Measurements from ENCODE around the gene NUPR2. TPM values are rescaled to one million over a fixed set of nuclear protein-coding genes. Genes with fewer than 3 reads are reported as not detected.
"Not testable (repeated sequence)": the region's sequence is repeated elsewhere in the genome, so short reads cannot be mapped to it uniquely, and the experiment has no call there.

Gene NUPR2, protein sequence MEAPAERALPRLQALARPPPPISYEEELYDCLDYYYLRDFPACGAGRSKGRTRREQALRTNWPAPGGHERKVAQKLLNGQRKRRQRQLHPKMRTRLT
- 1 to 10 TPM in 3 of 4 donors, not detected in 1; 2.0 to 7.5 (median 6.1) TPM for total RNA-seq

DNA sequence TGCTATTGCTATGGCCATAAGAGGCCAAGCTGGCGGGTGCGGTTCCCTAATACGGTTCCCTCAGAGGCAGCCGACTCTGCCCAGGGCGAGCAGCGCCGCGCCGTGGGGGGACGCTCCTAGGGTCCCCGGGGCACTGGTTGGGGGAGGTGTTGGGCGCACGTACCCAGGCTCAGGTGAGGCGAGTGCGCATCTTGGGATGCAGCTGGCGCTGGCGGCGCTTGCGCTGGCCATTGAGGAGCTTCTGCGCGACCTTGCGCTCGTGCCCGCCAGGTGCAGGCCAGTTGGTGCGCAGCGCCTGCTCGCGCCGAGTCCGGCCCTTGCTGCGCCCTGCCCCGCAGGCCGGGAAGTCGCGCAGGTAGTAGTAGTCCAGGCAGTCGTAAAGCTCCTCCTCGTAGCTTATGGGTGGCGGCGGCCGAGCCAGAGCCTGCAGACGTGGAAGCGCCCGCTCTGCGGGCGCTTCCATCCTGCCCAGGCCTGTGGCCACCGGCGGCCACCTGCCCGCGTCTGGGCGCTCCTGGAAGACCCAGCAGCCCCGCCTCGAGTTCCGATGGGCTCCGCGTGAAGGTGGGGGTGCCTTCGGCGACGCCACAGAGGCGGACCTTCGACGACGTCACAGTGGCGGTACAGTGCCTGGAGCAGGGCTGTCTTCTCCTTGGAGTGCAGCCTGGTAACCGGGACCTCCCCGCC, at the start of gene NUPR2:
Gene NUPR2, minus strand, starts transcription at position 566 of the 687 bp plus-strand sequence. Its CDS starts 103 bp downstream, at position 463.
- intact Hi-C loops (cut with DNase I; ENCODE audit: low total_unique reads): no loop called here
- 6 to 14% methylated on average over 11 to 65 of the region's 65 CpGs for WGBS, 2 donors
- no peak for DNase-seq (ENCODE audit: low spot score in 2 of 2)
- H3K4me3 ChIP-seq (ENCODE audit: low read depth, poor library complexity, severe bottlenecking): peak within 1 kb of the TSS; percentile 18
- no peak for TF ChIP-seq POLR2A (IDR thresholded peaks at IDR 0.05)
- TF ChIP-seq, protein P1, sequence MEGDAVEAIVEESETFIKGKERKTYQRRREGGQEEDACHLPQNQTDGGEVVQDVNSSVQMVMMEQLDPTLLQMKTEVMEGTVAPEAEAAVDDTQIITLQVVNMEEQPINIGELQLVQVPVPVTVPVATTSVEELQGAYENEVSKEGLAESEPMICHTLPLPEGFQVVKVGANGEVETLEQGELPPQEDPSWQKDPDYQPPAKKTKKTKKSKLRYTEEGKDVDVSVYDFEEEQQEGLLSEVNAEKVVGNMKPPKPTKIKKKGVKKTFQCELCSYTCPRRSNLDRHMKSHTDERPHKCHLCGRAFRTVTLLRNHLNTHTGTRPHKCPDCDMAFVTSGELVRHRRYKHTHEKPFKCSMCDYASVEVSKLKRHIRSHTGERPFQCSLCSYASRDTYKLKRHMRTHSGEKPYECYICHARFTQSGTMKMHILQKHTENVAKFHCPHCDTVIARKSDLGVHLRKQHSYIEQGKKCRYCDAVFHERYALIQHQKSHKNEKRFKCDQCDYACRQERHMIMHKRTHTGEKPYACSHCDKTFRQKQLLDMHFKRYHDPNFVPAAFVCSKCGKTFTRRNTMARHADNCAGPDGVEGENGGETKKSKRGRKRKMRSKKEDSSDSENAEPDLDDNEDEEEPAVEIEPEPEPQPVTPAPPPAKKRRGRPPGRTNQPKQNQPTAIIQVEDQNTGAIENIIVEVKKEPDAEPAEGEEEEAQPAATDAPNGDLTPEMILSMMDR (IDR thresholded peaks at IDR 0.05): no peak

DNA sequence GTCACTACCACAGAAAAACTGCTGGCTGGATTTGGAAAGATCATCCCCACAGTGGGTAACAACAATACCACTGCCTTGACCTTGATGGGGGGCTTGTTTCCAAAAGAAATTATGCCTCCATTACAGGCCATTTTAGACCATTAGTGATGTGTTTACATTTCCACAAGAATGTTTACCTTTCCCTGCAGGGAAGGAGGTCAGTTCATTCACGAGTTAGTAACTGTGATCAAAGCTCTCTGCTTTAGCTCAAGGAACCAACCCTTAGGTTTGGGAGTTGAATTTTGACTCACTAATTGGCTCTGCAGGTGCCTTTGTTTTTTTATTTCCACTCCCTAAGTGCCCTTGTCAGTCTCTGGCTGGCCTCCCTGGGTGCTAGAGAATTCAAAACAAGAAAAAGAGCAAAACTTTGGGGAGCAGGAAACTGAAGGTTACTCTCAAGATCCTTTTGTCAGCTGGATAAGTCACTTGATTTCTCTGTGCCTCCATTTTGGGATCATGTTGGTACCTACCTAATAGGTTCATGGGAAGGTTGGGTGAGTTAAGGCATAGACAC, 41.1 kb upstream of the NUPR2 start:
- intact Hi-C loops (cut with DNase I; ENCODE audit: low total_unique reads): no loop called here
- no peak overlapping the region for H3K4me3 ChIP-seq (ENCODE audit: low read depth, poor library complexity, severe bottlenecking)
- no peak for DNase-seq (ENCODE audit: low spot score in 2 of 2)
- 0 to 8% methylated on average over 1 of the region's 1 CpG for WGBS, 2 donors
- TF ChIP-seq POLR2A (IDR thresholded peaks at IDR 0.05): no peak
- TF ChIP-seq, protein P1 (IDR thresholded peaks at IDR 0.05): no peak

DNA sequence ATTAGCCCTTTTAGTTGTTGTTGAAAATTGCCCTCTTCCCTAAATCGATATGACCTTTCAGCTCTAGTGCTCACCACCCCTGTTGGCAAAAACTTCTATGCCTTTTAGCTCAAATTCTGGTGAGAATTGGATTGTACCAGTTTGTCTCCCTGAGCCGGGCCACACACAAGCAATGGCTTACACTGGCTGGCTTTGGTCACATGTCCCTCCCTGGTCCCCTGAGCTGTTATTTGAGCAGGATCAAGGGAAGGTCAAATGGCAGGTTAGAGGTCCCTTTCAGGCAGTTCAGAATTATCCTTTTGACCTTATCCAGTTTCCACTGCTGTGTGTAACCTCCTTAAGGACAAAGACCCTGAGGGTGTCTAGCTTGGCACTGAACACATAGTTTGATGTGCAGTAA, 14.8 kb upstream of the NUPR2 start:
- intact Hi-C loops (cut with DNase I; ENCODE audit: low total_unique reads); H3K4me3 ChIP-seq (ENCODE audit: low read depth, poor library complexity, severe bottlenecking); DNase-seq (ENCODE audit: low spot score in 2 of 2): not testable (repeated sequence)
- 63 to 66% methylated on average over 2 of the region's 2 CpGs for WGBS, 2 donors

DNA sequence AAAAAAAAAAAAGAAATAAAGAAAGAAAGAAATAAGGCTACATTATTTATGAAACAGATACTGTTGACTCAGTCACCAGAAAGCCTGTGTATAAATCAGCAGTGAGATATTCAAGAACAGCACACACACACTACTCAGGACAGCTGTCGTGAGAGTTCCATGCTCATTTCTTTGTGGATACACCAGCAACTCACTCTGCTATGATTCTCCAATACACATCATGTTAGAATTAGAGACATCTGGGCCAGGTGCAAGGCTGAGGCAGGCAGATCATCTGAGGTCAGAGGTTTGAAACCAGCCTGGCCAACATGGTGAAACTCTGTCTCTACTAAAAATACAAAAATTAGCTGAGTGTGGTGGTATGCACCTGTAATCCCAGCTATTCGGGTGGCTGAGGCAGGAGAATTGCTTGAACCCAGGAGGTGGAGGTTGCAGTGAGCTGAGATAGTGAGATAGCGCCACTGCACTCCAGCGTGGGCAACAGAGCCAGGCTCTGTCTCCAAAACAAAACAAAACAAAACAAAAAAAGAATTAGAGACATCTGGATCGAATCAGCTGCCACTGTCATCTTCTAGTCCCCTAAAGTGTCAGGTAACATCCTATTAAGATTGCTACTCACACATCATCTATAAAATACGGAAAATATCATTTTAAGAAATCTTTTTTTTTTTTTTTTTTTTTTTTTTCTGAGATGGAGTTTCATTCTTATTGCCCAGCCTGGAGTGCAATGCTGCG, 11.2 kb upstream of the NUPR2 start:
- 64 to 71% methylated on average over 7 of the region's 7 CpGs for WGBS, 2 donors
- H3K4me3 ChIP-seq (ENCODE audit: low read depth, poor library complexity, severe bottlenecking): no peak overlapping the region
- intact Hi-C loops (cut with DNase I; ENCODE audit: low total_unique reads): no loop called here
- DNase-seq (ENCODE audit: low spot score in 2 of 2): no peak
- TF ChIP-seq, protein P1 (IDR thresholded peaks at IDR 0.05): no peak
- no peak for TF ChIP-seq POLR2A (IDR thresholded peaks at IDR 0.05)

DNA sequence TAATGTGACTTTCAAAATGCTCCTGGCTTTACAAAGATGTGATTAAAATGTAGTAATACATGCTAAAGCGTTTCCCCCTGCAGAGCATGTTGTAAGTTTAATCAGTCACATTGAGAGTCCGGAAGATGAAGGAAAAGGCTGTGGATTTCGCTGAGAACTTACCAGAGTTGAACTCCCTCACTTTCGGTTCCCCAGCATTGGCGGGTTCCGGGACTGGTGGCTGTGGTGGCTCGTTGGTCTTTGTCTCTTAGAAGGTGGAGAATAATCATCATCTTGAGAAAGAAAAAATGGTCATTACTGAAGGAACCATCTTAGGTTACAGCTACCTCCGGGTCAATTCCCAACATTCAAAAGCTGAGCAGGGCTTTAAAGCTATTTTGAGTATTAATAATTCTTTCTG, 9.6 kb upstream of the NUPR2 start:
- WGBS, 2 donors: 75 to 82% methylated on average over 8 of the region's 8 CpGs
- H3K4me3 ChIP-seq (ENCODE audit: low read depth, poor library complexity, severe bottlenecking): no peak overlapping the region
- TF ChIP-seq, protein P1 (IDR thresholded peaks at IDR 0.05): no peak
- TF ChIP-seq POLR2A (IDR thresholded peaks at IDR 0.05): no peak
- DNase-seq (ENCODE audit: low spot score in 2 of 2): no peak
- intact Hi-C loops (cut with DNase I; ENCODE audit: low total_unique reads): no loop called here

DNA sequence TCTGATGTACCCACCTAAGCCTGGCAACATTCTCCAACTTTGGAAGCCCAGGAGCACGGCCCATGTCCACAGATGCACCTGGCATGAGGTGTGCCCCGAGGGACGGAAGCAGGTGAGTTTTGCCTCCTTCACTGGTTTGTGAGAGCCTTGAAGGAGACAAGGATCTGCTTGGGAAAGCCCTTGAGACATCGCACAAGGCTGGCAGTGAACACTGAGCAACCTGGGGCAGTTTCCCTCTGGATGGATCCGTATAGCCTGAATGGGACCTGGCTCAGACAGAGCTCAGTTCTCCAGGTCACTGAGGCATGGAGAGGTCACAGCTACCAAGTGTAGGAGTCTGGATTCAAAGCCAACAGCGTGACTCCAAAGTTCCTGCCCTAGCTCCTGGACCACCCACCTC, 8.8 kb upstream of the NUPR2 start:
- TF ChIP-seq, protein P1 (IDR thresholded peaks at IDR 0.05): no peak
- TF ChIP-seq POLR2A (IDR thresholded peaks at IDR 0.05): no peak
- 69 to 91% methylated on average over 4 to 5 of the region's 6 CpGs for WGBS, 2 donors
- H3K4me3 ChIP-seq (ENCODE audit: low read depth, poor library complexity, severe bottlenecking): no peak overlapping the region
- DNase-seq (ENCODE audit: low spot score in 2 of 2): no peak
- intact Hi-C loops (cut with DNase I; ENCODE audit: low total_unique reads): no loop called here

Measured in lower leg skin (tissue), 4 donors.